ENCODE measurements around the gene FBN3. TPM values are rescaled to one million over a fixed set of nuclear protein-coding genes. Genes with fewer than 3 reads are reported as not detected.

Gene FBN3
- total RNA-seq, 3 donors from 2014 or later = 0.35 TPM; not detected in 2

GRCh38 chr19:8084152-8084551 is 65.2 kb downstream of the FBN3 start:
- no peak for ATAC-seq

GRCh38 chr19:8083141-8083540 is 66.3 kb downstream of the FBN3 start:
- Histone ChIP-seq H3K4me3 (no peak overlapping the region), H3K9me3 (no peaks in the 10 kb centered on the region), H3K4me1 (ENCODE audit: low read depth) (no peaks in the 10 kb centered on the region), H3K36me3 (ENCODE audit: low read depth) (no peaks in the 10 kb centered on the region)
- DNase-seq (no peak), ATAC-seq (no peak)
- intact Hi-C loops (cut with DNase I, micrococcal nuclease) = no loop called here
- TF ChIP-seq CTCF (IDR thresholded peaks at IDR 0.05) = no peak

More at GRCh38 chr19:8084152-8084551, 65.2 kb downstream of the FBN3 start:
- Histone ChIP-seq H3K4me3 (no peak overlapping the region), H3K4me1 (ENCODE audit: low read depth) (no peaks in the 10 kb centered on the region), H3K9me3 (no peaks in the 10 kb centered on the region), H3K36me3 (ENCODE audit: low read depth) (no peaks in the 10 kb centered on the region)
- intact Hi-C loops (cut with DNase I, micrococcal nuclease) = no loop called here
- DNase-seq = no peak
- TF ChIP-seq CTCF (IDR thresholded peaks at IDR 0.05) = no peak

GRCh38 chr19:8081569-8082550 is 67.5 kb downstream of the FBN3 start:
- H3K36me3 ChIP-seq (ENCODE audit: low read depth) = no peaks in the 10 kb centered on the region
- intact Hi-C loops (cut with DNase I, micrococcal nuclease) = no loop called here
- H3K4me3 ChIP-seq = no peak overlapping the region
- no peaks in the 10 kb centered on the region for H3K9me3 ChIP-seq
- ATAC-seq = no peak
- H3K4me1 ChIP-seq (ENCODE audit: low read depth) = no peaks in the 10 kb centered on the region
- no peak for DNase-seq
- no peak for TF ChIP-seq CTCF (IDR thresholded peaks at IDR 0.05)

- intact Hi-C loops (cut with DNase I, micrococcal nuclease) = no loop called here
- Histone ChIP-seq H3K9me3 (no peaks in the 10 kb centered on the region), H3K4me1 (ENCODE audit: low read depth) (no peaks in the 10 kb centered on the region), H3K4me3 (no peak overlapping the region), H3K36me3 (ENCODE audit: low read depth) (no peaks in the 10 kb centered on the region)
- no peak for ATAC-seq
- no peak for TF ChIP-seq CTCF (IDR thresholded peaks at IDR 0.05)
- no peak for DNase-seq
These were observed 68.6 kb downstream of the FBN3 start for GRCh38 chr19:8080832-8081231.

- H3K9me3 ChIP-seq = no peaks in the 10 kb centered on the region
- H3K4me3 ChIP-seq = no peak overlapping the region
- no peak for TF ChIP-seq CTCF (IDR thresholded peaks at IDR 0.05)
- no peak for ATAC-seq
- no peaks in the 10 kb centered on the region for H3K4me1 ChIP-seq (ENCODE audit: low read depth)
- DNase-seq = no peak
- H3K36me3 ChIP-seq (ENCODE audit: low read depth) = no peaks in the 10 kb centered on the region
- intact Hi-C loops (cut with DNase I, micrococcal nuclease) = no loop called here
These were observed 69.4 kb downstream of the FBN3 start for GRCh38 chr19:8079988-8080387.
